ENCODE data around the gene CLK4.

CLK4 gene

GRCh38 chr5:178553517-178553916 lies 73.3 kb downstream of the CLK4 start:
- no peak for DNase-seq (ENCODE audit: low read depth)
